HCT116 (cell line): ENCODE measurements around the gene NDUFS2. TPM values are rescaled to one million over a fixed set of nuclear protein-coding genes. Genes with fewer than 3 reads are reported as not detected.

Source experiments
- ATAC-seq: fragments of 200-7000 bp; cut with Tn5 transposase; 2 replicates; pipeline ENCODE4 v1.9.1; 2020; ENCODE audit warnings: mild to moderate bottlenecking, moderate library complexity
- BruUV-seq: library from RNA; stranded (reverse); fragments of 400-500 nt; replicated peaks from 2 replicates; lab custom pipeline; 2021; lab: Mats Ljungman, UMichigan
- CTCF ChIA-PET: fragments of 300-600 bp; sonication (Branson Sonifier 250); formaldehyde crosslinking; loops from one replicate; lab custom pipeline; 2021; ENCODE audit warnings: antibody characterized with exemption; lab: Charles Lee
- POLR2A ChIA-PET: fragments of 300-600, 350-600 bp; sonication (Branson Sonifier 250); formaldehyde crosslinking; loops from one replicate; lab custom pipeline; 2021; ENCODE audit warnings: antibody characterized with exemption; lab: Charles Lee
- RAD21 ChIA-PET, 2 experiments: fragments of 300-600 bp; sonication (Branson Sonifier 250); formaldehyde crosslinking; loops; one replicate each; lab custom pipeline; 2023; ENCODE audit warnings: low total read pairs in 2 of 2; ENCODE audit not compliant: uncharacterized antibody in 2 of 2, unreplicated experiment in 2 of 2, low non-redundant PET in 1 of 2; lab: Charles Lee
- DNase-seq: peaks from one replicate; pipeline ENCODE4 v3.0.0-alpha.2; 2010; ENCODE audit warnings: low read depth, low spot score
- H2AFZ ChIP-seq: fragments of 200-600 bp; shearing (Covaris generic), sonication (generic); 2 replicates; pipeline ENCODE4 v1.6.1; 2017; ENCODE audit warnings: low read depth, mixed run types, mixed read lengths, antibody characterized with exemption, low read length; ENCODE audit not compliant: poor library complexity, severe bottlenecking
- H3K27ac ChIP-seq: 2 replicates; pipeline ENCODE4 v1.5.1; 2012; ENCODE audit warnings: low read depth, low read length
- H3K27me3 ChIP-seq: fragments of 200-600 bp; sonication (generic); 2 replicates; pipeline ENCODE4 v1.6.1; 2016; ENCODE audit warnings: mixed run types, low read length, mixed read lengths; ENCODE audit not compliant: insufficient read depth
- H3K36me3 ChIP-seq, 2 experiments: fragments of 200-500 bp in 1 of 2; fragments of 200-600 bp in 1 of 2; sonication (Bioruptor generic) in 1 of 2; sonication (generic) in 1 of 2; 2 replicates each; pipeline versions ENCODE4 v1.5.1 to v1.6.1; 2014 to 2016; ENCODE audit warnings: low read length in 2 of 2, inconsistent platforms in 1 of 2, mixed read lengths in 1 of 2, mixed run types in 1 of 2; ENCODE audit not compliant: insufficient read depth in 2 of 2, control insufficient read depth in 1 of 2
- H3K4me1 ChIP-seq, 2 experiments: fragments of 200-600 bp in 1 of 2; sonication (generic) in 1 of 2; 2 replicates each; pipeline versions ENCODE4 v1.5.1 to v1.6.1; 2012 to 2017; ENCODE audit warnings: low read length in 2 of 2, inconsistent platforms in 1 of 2, mild to moderate bottlenecking in 1 of 2, mixed read lengths in 1 of 2, mixed run types in 1 of 2, moderate library complexity in 1 of 2; ENCODE audit not compliant: insufficient read depth in 2 of 2, control insufficient read depth in 1 of 2
- H3K4me2 ChIP-seq: fragments of 200-600 bp; sonication (generic); 2 replicates; pipeline ENCODE4 v1.6.1; 2017; ENCODE audit warnings: mixed run types, low read length, mixed read lengths
- H3K4me3 ChIP-seq, 2 experiments: fragments of 200-600 bp in 1 of 2; sonication (generic) in 1 of 2; replicated peaks in 1 of 2; 2 replicates each; pipeline ENCODE4 v1.5.1; 2011 to 2016; ENCODE audit warnings: low read length in 2 of 2, control low read depth in 1 of 2, low read depth in 1 of 2, mild to moderate bottlenecking in 1 of 2, mixed read lengths in 1 of 2, mixed run types in 1 of 2
- H3K79me2 ChIP-seq: fragments of 200-600 bp; sonication (generic); 2 replicates; pipeline ENCODE4 v1.6.1; 2017; ENCODE audit warnings: mild to moderate bottlenecking, mixed run types, low read length, moderate library complexity, mixed read lengths; ENCODE audit not compliant: insufficient read depth
- H3K9ac ChIP-seq: fragments of 200-600 bp; sonication (generic); 2 replicates; pipeline ENCODE4 v1.6.1; 2016; ENCODE audit warnings: low read length, mixed read lengths
- H3K9me2 ChIP-seq: fragments of 200-600 bp; sonication (generic), shearing (Covaris generic); 2 replicates; pipeline ENCODE4 v1.6.1; 2017; ENCODE audit warnings: mixed run types, mild to moderate bottlenecking, moderate library complexity; ENCODE audit not compliant: insufficient read depth
- H3K9me3 ChIP-seq, 2 experiments: fragments of 200-500 bp in 1 of 2; fragments of 200-600 bp in 1 of 2; sonication (Bioruptor generic) in 1 of 2; sonication (generic) in 1 of 2; 2 replicates each; pipeline ENCODE4 v1.6.1; 2014 to 2017; ENCODE audit warnings: low read length in 2 of 2, mixed read lengths in 2 of 2, inconsistent platforms in 1 of 2, low read depth in 1 of 2, mild to moderate bottlenecking in 1 of 2, mixed run types in 1 of 2, moderate library complexity in 1 of 2; ENCODE audit not compliant: control insufficient read depth in 1 of 2, insufficient read depth in 1 of 2
- H4K20me1 ChIP-seq: fragments of 200-600 bp; sonication (generic), shearing (Covaris generic); 2 replicates; pipeline ENCODE4 v1.6.1; 2017; ENCODE audit warnings: mixed run types, mild to moderate bottlenecking, moderate library complexity; ENCODE audit not compliant: insufficient read depth
- CEBPB ChIP-seq: IDR thresholded peaks from 2 replicates; pipeline ENCODE4 v1.6.1; 2012; ENCODE audit warnings: low read depth
- EGR1 ChIP-seq: IDR thresholded peaks from 2 replicates; pipeline ENCODE4 v1.6.1; 2012; ENCODE audit warnings: low read depth
- ELF1 ChIP-seq: IDR thresholded peaks from 2 replicates; pipeline ENCODE4 v1.6.1; 2012; ENCODE audit warnings: low read depth, borderline replicate concordance
- FOSL1 ChIP-seq: IDR thresholded peaks from 2 replicates; pipeline ENCODE4 v1.6.1; 2012; ENCODE audit warnings: low read depth
- POLR2AphosphoS5 ChIP-seq: IDR thresholded peaks from 2 replicates; pipeline ENCODE4 v1.6.1; 2011; ENCODE audit warnings: mild to moderate bottlenecking, low read depth, low read length, moderate library complexity
- SIN3A ChIP-seq: IDR thresholded peaks from 2 replicates; pipeline ENCODE4 v1.6.1; 2012; ENCODE audit warnings: low read depth
- SP1 ChIP-seq: IDR thresholded peaks from 2 replicates; pipeline ENCODE4 v1.6.1; 2012; ENCODE audit warnings: low read depth
- TCF7L2 ChIP-seq: IDR thresholded peaks from 2 replicates; pipeline ENCODE4 v1.7.0; 2011; ENCODE audit warnings: borderline replicate concordance, inconsistent platforms; ENCODE audit not compliant: insufficient read depth, insufficient read length; ENCODE audit errors: extremely low read depth
- YY1 ChIP-seq: IDR thresholded peaks from 2 replicates; pipeline ENCODE4 v1.6.1; 2011; ENCODE audit warnings: low read length, low read depth, moderate library complexity, mild to moderate bottlenecking; ENCODE audit not compliant: insufficient replicate concordance; ENCODE audit errors: extremely low read depth
- ZFX ChIP-seq: fragments of 450-650 bp; IDR thresholded peaks from 2 replicates; pipeline ENCODE4 v1.6.1; 2017
- intact Hi-C: fragments of 100-400 bp; cut with micrococcal nuclease; formaldehyde crosslinking; loops from 2 replicates; pipeline ENCODE4 v1.10.0; 2022
- total RNA-seq: library from RNA; stranded (reverse); gene quantifications from one replicate; pipeline ENCODE4 v1.2.1, GENCODE V29; 2021; ENCODE audit not compliant: unreplicated experiment
- TF ChIP-seq, protein P1 (sequence below): IDR thresholded peaks from 2 replicates; pipeline ENCODE4 v1.6.1; 2011; ENCODE audit warnings: mild to moderate bottlenecking, low read length, moderate library complexity; ENCODE audit not compliant: insufficient replicate concordance; ENCODE audit errors: extremely low read depth
- TF ChIP-seq, protein P2 (sequence below), 3 experiments: fragments of 200-600 bp in 1 of 3; sonication (generic) in 1 of 3; IDR thresholded peaks in 2 of 3; conservative IDR thresholded peaks in 1 of 3; 2 replicates each; pipeline ENCODE4 v1.5.1; 2012 to 2017; ENCODE audit warnings: low read depth in 2 of 3, low read length in 2 of 3, antibody characterized with exemption in 1 of 3, borderline replicate concordance in 1 of 3, control low read depth in 1 of 3, mild to moderate bottlenecking in 1 of 3, mixed read lengths in 1 of 3, mixed run types in 1 of 3, moderate library complexity in 1 of 3; ENCODE audit not compliant: insufficient read depth in 1 of 3
- TF ChIP-seq, protein P3 (sequence below): IDR thresholded peaks from 2 replicates; pipeline ENCODE4 v1.6.1; 2012

NDUFS2 gene
- total RNA-seq, 1 experiment from 2014 or later = 82.7 TPM

DNA sequence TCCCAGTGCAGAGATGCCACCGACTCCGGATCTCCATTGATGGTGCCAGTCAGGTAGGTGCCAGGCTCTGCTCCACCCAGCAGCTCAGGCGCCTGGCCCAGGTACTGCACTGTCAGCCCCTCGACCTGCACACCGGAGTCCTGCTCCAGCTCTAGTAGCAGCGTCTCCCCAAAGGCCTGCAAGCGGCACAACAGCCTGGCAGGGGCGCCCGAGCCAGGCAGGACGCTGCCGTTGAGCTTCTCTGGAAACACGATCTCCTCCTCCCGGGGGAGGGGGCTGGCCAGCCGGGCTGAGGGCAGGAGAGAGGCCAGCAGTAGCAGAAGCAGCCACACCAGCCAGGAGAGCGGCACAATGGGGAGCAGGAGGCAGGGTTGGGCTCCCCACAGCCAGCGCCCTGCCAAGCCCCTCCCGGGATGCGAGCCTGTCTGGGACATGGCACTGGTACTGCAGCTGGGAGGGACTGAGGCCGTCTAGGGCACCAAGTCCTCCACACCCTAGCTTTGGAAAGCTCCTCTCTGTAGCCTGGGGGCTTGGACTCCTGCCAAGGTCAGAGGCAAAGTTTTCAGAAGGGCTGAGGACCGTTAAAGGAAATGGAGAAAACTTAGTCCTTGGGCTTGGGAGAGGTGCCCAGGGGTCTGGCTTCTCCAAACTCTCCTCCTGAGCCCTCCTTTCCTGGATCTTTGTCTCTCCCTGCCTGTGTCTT is 3.8 kb upstream of the NDUFS2 start:
- peaks cover 6 to 33% of the 10 kb centered on the region in 2 experiments; a peak in 3 of 4 replicates for H3K4me1 ChIP-seq
- H3K36me3 ChIP-seq = 0 out of 4 replicates have a peak, but pooled peaks cover 0 to 1% of the 10 kb centered on the region in 2 experiments
- ChIA-PET POLR2A (no interaction called here), CTCF (interaction anchor here (1.0 to 1.6 kb wide), 2 partner anchors 17 to 242 kb away, joined by 3 to 4 read pairs; no protein-coding TSS in a partner anchor), RAD21 (no interaction called here)
- H3K9me2 ChIP-seq = no peaks in the 10 kb centered on the region
- no peak overlapping the region for H3K4me2 ChIP-seq
- H3K4me3 ChIP-seq = no peak overlapping the region
- H4K20me1 ChIP-seq = no peaks in the 10 kb centered on the region
- no peaks in the 10 kb centered on the region for H3K9me3 ChIP-seq
- BruUV-seq = no TSS peak
- H2AFZ ChIP-seq = no peak overlapping the region
- no peak overlapping the region for H3K27ac ChIP-seq
- intact Hi-C loops = no loop called here
- DNase-seq = no peak
- no peaks in the 10 kb centered on the region for H3K27me3 ChIP-seq
- H3K9ac ChIP-seq = no peak overlapping the region
- H3K79me2 ChIP-seq = peaks cover 11% of the 10 kb centered on the region
- TF ChIP-seq, protein P1, sequence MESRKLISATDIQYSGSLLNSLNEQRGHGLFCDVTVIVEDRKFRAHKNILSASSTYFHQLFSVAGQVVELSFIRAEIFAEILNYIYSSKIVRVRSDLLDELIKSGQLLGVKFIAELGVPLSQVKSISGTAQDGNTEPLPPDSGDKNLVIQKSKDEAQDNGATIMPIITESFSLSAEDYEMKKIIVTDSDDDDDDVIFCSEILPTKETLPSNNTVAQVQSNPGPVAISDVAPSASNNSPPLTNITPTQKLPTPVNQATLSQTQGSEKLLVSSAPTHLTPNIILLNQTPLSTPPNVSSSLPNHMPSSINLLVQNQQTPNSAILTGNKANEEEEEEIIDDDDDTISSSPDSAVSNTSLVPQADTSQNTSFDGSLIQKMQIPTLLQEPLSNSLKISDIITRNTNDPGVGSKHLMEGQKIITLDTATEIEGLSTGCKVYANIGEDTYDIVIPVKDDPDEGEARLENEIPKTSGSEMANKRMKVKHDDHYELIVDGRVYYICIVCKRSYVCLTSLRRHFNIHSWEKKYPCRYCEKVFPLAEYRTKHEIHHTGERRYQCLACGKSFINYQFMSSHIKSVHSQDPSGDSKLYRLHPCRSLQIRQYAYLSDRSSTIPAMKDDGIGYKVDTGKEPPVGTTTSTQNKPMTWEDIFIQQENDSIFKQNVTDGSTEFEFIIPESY = no peak
- TF ChIP-seq ZFX (no peak), SP1 (no peak), CEBPB (no peak), EGR1 (no peak), TCF7L2 (no peak), YY1 (no peak), POLR2AphosphoS5 (no peak), FOSL1 (no peak), SIN3A (no peak), ELF1 (no peak)
- TF ChIP-seq, protein P2, sequence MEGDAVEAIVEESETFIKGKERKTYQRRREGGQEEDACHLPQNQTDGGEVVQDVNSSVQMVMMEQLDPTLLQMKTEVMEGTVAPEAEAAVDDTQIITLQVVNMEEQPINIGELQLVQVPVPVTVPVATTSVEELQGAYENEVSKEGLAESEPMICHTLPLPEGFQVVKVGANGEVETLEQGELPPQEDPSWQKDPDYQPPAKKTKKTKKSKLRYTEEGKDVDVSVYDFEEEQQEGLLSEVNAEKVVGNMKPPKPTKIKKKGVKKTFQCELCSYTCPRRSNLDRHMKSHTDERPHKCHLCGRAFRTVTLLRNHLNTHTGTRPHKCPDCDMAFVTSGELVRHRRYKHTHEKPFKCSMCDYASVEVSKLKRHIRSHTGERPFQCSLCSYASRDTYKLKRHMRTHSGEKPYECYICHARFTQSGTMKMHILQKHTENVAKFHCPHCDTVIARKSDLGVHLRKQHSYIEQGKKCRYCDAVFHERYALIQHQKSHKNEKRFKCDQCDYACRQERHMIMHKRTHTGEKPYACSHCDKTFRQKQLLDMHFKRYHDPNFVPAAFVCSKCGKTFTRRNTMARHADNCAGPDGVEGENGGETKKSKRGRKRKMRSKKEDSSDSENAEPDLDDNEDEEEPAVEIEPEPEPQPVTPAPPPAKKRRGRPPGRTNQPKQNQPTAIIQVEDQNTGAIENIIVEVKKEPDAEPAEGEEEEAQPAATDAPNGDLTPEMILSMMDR (IDR thresholded peaks at IDR 0.05 in 2 of 3, conservative IDR thresholded peaks at IDR 0.05 in 1 of 3; ENCODE audit: borderline replicate concordance in 1 of 3, insufficient read depth in 1 of 3, low read depth in 2 of 3, low read length in 2 of 3) = no peak
- TF ChIP-seq, protein P3, sequence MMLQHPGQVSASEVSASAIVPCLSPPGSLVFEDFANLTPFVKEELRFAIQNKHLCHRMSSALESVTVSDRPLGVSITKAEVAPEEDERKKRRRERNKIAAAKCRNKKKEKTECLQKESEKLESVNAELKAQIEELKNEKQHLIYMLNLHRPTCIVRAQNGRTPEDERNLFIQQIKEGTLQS = no peak
- no peak for ATAC-seq
